HG03025 (cell line): ENCODE results near the gene ESR1.

ENCODE experiments used
- ATAC-seq: cut with Tn5 transposase; IDR thresholded peaks from one replicate; pipeline ENCODE4 v1.9.1; 2021; ENCODE audit warnings: mild to moderate bottlenecking, moderate library complexity; ENCODE audit not compliant: unreplicated experiment, low FRiP score

ESR1 gene

GRCh38 chr6:151807513-151808370 is at the start of gene ESR1:
Gene ESR1 (plus strand): TSS chr6:151807682. CDS start chr6:151807913, 231 bp downstream.
- no peak for ATAC-seq

- ATAC-seq: no peak
Observed at GRCh38 chr6:151760486-151760885, 47.0 kb upstream of the ESR1 start.

- no peak for ATAC-seq
Observed at GRCh38 chr6:151761851-151762250, 45.6 kb upstream of the ESR1 start.

- no peak for ATAC-seq
Observed at GRCh38 chr6:151762817-151763216, 44.7 kb upstream of the ESR1 start.

- no peak for ATAC-seq
Observed at GRCh38 chr6:151763303-151763702, 44.2 kb upstream of the ESR1 start.

GRCh38 chr6:151763938-151764680 is 43.4 kb upstream of the ESR1 start:
- peak; percentile 74 for ATAC-seq

GRCh38 chr6:151765444-151765886 is 42.0 kb upstream of the ESR1 start:
- peak; percentile 52 for ATAC-seq

GRCh38 chr6:151772446-151772845 is 35.0 kb upstream of the ESR1 start:
- ATAC-seq: no peak

- no peak for ATAC-seq
Observed at GRCh38 chr6:151773382-151773781, 34.1 kb upstream of the ESR1 start.

- ATAC-seq: no peak
Observed at GRCh38 chr6:151782560-151782959, 24.9 kb upstream of the ESR1 start.

GRCh38 chr6:151783692-151784091 is 23.8 kb upstream of the ESR1 start:
- ATAC-seq: no peak

GRCh38 chr6:151784441-151785214 is 22.9 kb upstream of the ESR1 start:
- ATAC-seq: no peak

- no peak for ATAC-seq
Observed at GRCh38 chr6:151796842-151797530, 10.5 kb upstream of the ESR1 start.

- no peak for ATAC-seq
Observed at GRCh38 chr6:151803743-151804142, 3.7 kb upstream of the ESR1 start.

- ATAC-seq: no peak
Observed at GRCh38 chr6:151804585-151805285, 2.7 kb upstream of the ESR1 start.

- ATAC-seq: no peak
Observed at GRCh38 chr6:151805286-151805840, 2.1 kb upstream of the ESR1 start.

- no peak for ATAC-seq
Observed at GRCh38 chr6:151806757-151807512, 547 bp upstream of the ESR1 start.

- no peak for ATAC-seq
Observed at GRCh38 chr6:151808371-151809241, 1.1 kb downstream of the ESR1 start.
